ENCODE measurements around the gene CIAO2B. TPM values are rescaled to one million over a fixed set of nuclear protein-coding genes. Genes with fewer than 3 reads are reported as not detected.

CIAO2B gene
- total RNA-seq, 4 donors from 2014 or later, result 83.1 to 101 (median 95.5) TPM

GRCh38 chr16:66911112-66911511 is 23.1 kb downstream of the CIAO2B start:
- Histone ChIP-seq H3K36me3 (no peaks in the 10 kb centered on the region), H3K9me3 (no peaks in the 10 kb centered on the region), H3K4me1 (peaks cover 9 to 19% (median 13%) of the 10 kb centered on the region in 4 donors), H3K4me3 (no peak overlapping the region), H3K27ac (replicated peaks in 1 of 4) (no peak overlapping the region), H3K27me3 (no peaks in the 10 kb centered on the region)
- DNase-seq (ENCODE audit: extremely low spot score), result no peak
- TF ChIP-seq EP300 (IDR thresholded peaks at IDR 0.05) (no peak), POLR2AphosphoS5 (IDR thresholded peaks at IDR 0.05) (no peak), CTCF (IDR thresholded peaks at IDR 0.05) (no peak), POLR2A (IDR thresholded peaks at IDR 0.05; ENCODE audit: low read depth) (no peak)
- intact Hi-C loops (cut with DNase I), result no loop called here
- WGBS, result 83% methylated on average over 1 of the region's 5 CpGs

GRCh38 chr16:66910175-66910940 is 23.8 kb downstream of the CIAO2B start:
- Histone ChIP-seq H3K36me3 (no peaks in the 10 kb centered on the region), H3K9me3 (no peaks in the 10 kb centered on the region), H3K4me1 (peaks cover 16 to 27% (median 20%) of the 10 kb centered on the region in 4 donors), H3K27ac (replicated peaks in 1 of 4) (no peak overlapping the region), H3K4me3 (no peak overlapping the region), H3K27me3 (no peaks in the 10 kb centered on the region)
- intact Hi-C loops (cut with DNase I), result no loop called here
- no peak for DNase-seq (ENCODE audit: extremely low spot score)
- 81% methylated on average over 11 of the region's 14 CpGs for WGBS
- no peak for TF ChIP-seq CTCF (IDR thresholded peaks at IDR 0.05)
- no peak for TF ChIP-seq POLR2A (IDR thresholded peaks at IDR 0.05; ENCODE audit: low read depth)

DNA sequence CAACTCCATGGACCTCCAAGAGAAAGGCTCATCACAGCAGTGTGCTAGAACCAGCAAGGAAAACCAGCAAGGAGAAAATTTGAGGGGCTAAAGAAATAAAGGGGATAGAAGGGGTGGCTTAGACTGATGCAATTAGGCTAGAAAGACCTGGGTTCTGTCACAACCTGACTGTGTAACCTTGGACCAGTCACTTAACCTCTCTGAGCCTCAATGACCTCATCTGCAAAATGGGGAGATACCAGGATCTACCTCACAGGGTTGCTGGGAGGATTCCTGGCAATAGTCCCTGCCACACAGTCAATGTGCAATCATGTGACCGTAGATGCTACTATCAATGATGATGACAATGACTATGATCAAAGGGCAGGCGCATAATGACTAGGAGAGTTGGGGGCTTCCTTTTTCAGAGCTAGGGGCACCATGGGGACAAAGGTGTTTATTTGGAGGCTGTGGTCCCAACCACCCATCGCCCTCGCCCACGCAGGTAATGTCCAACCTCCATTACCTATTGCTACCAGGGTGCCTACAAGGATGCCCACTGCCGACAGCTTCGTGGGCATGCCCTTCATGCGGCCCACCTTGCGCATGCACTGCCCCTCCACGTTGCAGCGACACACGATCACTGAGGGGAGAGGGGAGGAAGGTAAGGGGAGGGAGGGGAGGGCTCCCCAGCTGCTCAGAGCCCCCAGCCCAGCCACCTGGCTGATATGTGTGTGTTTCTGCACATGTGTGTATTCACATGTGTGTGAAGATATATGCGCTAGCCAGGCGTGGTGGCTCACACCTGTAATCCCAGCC is 25.2 kb downstream of the CIAO2B start:
- Histone ChIP-seq H3K27ac (replicated peaks in 1 of 4) (no peak overlapping the region), H3K4me1 (peaks cover 29 to 35% (median 32%) of the 10 kb centered on the region in 4 donors), H3K9me3 (no peaks in the 10 kb centered on the region), H3K4me3 (no peak overlapping the region), H3K36me3 (no peaks in the 10 kb centered on the region), H3K27me3 (no peaks in the 10 kb centered on the region)
- DNase-seq (ENCODE audit: extremely low spot score), result no peak
- intact Hi-C loops (cut with DNase I), result no loop called here
- TF ChIP-seq POLR2AphosphoS5 (IDR thresholded peaks at IDR 0.05), result no peak
- TF ChIP-seq EP300 (IDR thresholded peaks at IDR 0.05), result no peak
- no peak for TF ChIP-seq POLR2A (IDR thresholded peaks at IDR 0.05; ENCODE audit: low read depth)
- no peak for TF ChIP-seq CTCF (IDR thresholded peaks at IDR 0.05)
- WGBS, result 91% methylated on average over 13 of the region's 14 CpGs

DNA sequence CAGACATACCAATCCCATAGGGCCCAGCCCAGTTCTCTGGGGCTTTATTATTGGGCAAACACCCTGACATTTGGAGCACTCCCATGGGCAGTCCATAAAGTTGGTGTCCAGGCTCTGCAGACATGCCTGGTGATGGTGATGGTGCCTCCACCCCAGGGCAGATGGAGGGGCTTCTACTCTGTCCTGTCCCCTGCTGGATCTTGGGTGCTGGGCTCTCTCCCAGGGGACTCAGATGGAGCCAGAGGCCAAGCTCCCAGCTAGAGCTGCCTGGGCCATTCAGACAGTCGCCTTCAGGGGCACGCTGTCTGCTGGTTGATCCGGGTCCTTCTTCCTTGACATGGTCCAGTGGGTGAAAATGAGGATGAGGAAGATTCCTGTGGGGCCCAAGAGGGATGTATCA is 26.1 kb downstream of the CIAO2B start:
- no peak for DNase-seq (ENCODE audit: extremely low spot score)
- Histone ChIP-seq H3K27me3 (no peaks in the 10 kb centered on the region), H3K27ac (replicated peaks in 1 of 4) (no peak overlapping the region), H3K9me3 (no peaks in the 10 kb centered on the region), H3K4me1 (peaks cover 29 to 43% (median 40%) of the 10 kb centered on the region in 4 donors), H3K36me3 (no peaks in the 10 kb centered on the region), H3K4me3 (no peak overlapping the region)
- TF ChIP-seq POLR2AphosphoS5 (IDR thresholded peaks at IDR 0.05) (no peak), EP300 (IDR thresholded peaks at IDR 0.05) (no peak), CTCF (IDR thresholded peaks at IDR 0.05) (no peak), POLR2A (IDR thresholded peaks at IDR 0.05; ENCODE audit: low read depth) (no peak)
- WGBS, result 84% methylated on average over 3 of the region's 3 CpGs
- intact Hi-C loops (cut with DNase I), result no loop called here

All from esophagus muscularis mucosa (tissue), 4 donors.